Esophagus muscularis mucosa (tissue), 4 donors: ENCODE measurements around the gene CHAT. TPM values are rescaled to one million over a fixed set of nuclear protein-coding genes. Genes with fewer than 3 reads are reported as not detected.

Experiments used
- DNase-seq: peaks from one replicate; pipeline ENCODE4 v3.0.0-alpha.2; 2017; ENCODE audit errors: extremely low spot score
- H3K27ac ChIP-seq, 4 donors: fragments of 200-600 bp; sonication (generic); replicated peaks in 1 of 4; 1 replicate in 3 of 4; 2 replicates in 1 of 4; pipeline ENCODE4 v1.5.1; 2016 to 2019; ENCODE audit warnings: mild to moderate bottlenecking in 1 of 4
- H3K27me3 ChIP-seq, 4 donors: fragments of 200-600 bp; sonication (generic); one replicate each; pipeline versions ENCODE4 v1.5.1 to v1.6.0; 2016 to 2019
- H3K36me3 ChIP-seq, 4 donors: fragments of 200-600 bp; sonication (generic); one replicate each; pipeline ENCODE4 v1.5.1; 2016 to 2019
- H3K4me1 ChIP-seq, 4 donors: fragments of 200-600 bp; sonication (generic); one replicate each; pipeline ENCODE4 v1.5.1; 2016 to 2019
- H3K4me3 ChIP-seq, 4 donors: fragments of 200-600 bp; sonication (generic); 1 replicate in 2 of 4; 2 replicates in 2 of 4; pipeline ENCODE4 v1.5.1; 2016 to 2019; ENCODE audit warnings: mild to moderate bottlenecking in 4 of 4, moderate library complexity in 1 of 4
- H3K9me3 ChIP-seq, 4 donors: fragments of 200-600 bp; sonication (generic); 1 replicate in 3 of 4; 2 replicates in 1 of 4; pipeline ENCODE4 v1.5.1; 2016 to 2019
- EP300 ChIP-seq: sonication (generic); formaldehyde crosslinking; IDR thresholded peaks from one replicate; pipeline ENCODE4 v1.6.1; 2017; ENCODE audit warnings: antibody characterized with exemption
- POLR2A ChIP-seq: fragments of 450-650 bp; IDR thresholded peaks from one replicate; pipeline ENCODE4 v1.6.1; 2017; ENCODE audit warnings: antibody characterized with exemption, moderate library complexity, mild to moderate bottlenecking, low read depth
- POLR2AphosphoS5 ChIP-seq, 2 donors: sonication (generic); formaldehyde crosslinking; IDR thresholded peaks; one replicate each; pipeline ENCODE4 v1.6.1; 2017; ENCODE audit warnings: antibody characterized with exemption in 2 of 2
- WGBS: methylation state at CpG from one replicate; pipeline ENCODE4 v1.1.5; 2018; 5-methylcytosine and 5-hydroxymethylcytosine counted together
- intact Hi-C: fragments of 100-400 bp; cut with DNase I; formaldehyde crosslinking; loops from one replicate; pipeline ENCODE4 v1.15.1; 2023
- total RNA-seq, 4 donors: library from RNA; depleted of rRNA; stranded (reverse); fragments of >200 nt; gene quantifications; one replicate each; pipeline versions ENCODE4 v1.1.0 to v1.2.1, GENCODE V29; 2016
- TF ChIP-seq, protein P1 (sequence below), 3 experiments: fragments of 200-600 bp in 2 of 3; fragments of 450-650 bp in 1 of 3; sonication (generic) in 2 of 3; IDR thresholded peaks; one replicate each; pipeline ENCODE4 v1.5.1; 2017 to 2019; ENCODE audit warnings: antibody characterized with exemption in 3 of 3, mild to moderate bottlenecking in 2 of 3, moderate library complexity in 1 of 3

CHAT gene
- total RNA-seq, 4 donors from 2014 or later = 0.17 TPM; not detected in 3

DNA sequence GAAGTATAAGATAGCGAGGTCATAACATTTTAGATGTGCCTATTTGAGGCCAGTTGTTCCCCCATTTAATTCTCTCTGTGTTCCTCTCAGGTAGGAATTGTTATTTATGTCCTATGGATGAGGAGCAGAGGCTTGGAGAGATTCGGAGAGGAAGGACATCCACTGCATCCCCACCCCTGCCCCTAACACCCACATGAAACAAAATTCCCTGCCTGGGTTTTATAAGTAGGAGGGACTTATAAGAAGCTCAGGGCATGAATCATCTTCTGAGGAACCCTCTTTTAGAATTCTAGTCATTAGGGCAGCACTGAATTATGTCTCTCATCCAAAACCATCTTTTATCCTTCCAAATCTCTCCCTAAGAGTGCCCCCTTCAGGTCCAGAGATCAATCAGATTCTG, 5.0 kb downstream of the CHAT start:
- TF ChIP-seq, protein P1, sequence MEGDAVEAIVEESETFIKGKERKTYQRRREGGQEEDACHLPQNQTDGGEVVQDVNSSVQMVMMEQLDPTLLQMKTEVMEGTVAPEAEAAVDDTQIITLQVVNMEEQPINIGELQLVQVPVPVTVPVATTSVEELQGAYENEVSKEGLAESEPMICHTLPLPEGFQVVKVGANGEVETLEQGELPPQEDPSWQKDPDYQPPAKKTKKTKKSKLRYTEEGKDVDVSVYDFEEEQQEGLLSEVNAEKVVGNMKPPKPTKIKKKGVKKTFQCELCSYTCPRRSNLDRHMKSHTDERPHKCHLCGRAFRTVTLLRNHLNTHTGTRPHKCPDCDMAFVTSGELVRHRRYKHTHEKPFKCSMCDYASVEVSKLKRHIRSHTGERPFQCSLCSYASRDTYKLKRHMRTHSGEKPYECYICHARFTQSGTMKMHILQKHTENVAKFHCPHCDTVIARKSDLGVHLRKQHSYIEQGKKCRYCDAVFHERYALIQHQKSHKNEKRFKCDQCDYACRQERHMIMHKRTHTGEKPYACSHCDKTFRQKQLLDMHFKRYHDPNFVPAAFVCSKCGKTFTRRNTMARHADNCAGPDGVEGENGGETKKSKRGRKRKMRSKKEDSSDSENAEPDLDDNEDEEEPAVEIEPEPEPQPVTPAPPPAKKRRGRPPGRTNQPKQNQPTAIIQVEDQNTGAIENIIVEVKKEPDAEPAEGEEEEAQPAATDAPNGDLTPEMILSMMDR (IDR thresholded peaks at IDR 0.05) = no peak
- no peak for TF ChIP-seq EP300
- H3K27me3 ChIP-seq = peaks cover 0 to 76% (median 5%) of the 10 kb centered on the region in 4 donors
- intact Hi-C loops = no loop called here
- H3K27ac ChIP-seq = no peak overlapping the region
- 55% methylated on average over 2 of the region's 2 CpGs for WGBS
- DNase-seq = no peak
- H3K36me3 ChIP-seq = no peaks in the 10 kb centered on the region
- no peaks in the 10 kb centered on the region for H3K9me3 ChIP-seq
- H3K4me3 ChIP-seq = no peak overlapping the region
- peaks cover 0 to 9% (median 4%) of the 10 kb centered on the region in 4 donors for H3K4me1 ChIP-seq

DNA sequence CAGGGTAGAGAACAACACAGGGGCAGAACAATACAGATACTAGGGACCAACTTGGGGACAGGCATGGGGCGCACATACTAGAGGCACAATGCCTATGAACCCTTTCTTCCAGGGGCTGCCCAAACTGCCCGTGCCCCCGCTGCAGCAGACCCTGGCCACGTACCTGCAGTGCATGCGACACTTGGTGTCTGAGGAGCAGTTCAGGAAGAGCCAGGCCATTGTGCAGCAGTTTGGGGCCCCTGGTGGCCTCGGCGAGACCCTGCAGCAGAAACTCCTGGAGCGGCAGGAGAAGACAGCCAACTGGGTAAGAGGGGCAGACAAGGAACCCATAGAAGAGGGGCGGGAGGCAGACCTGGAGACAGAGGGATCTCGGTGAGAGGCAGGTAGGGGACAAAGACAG, 5.8 kb downstream of the CHAT start:
- Histone ChIP-seq H3K36me3 (no peaks in the 10 kb centered on the region), H3K4me1 (peaks cover 0 to 1% (median 0%) of the 10 kb centered on the region in 4 donors), H3K4me3 (no peak overlapping the region), H3K27ac (no peak overlapping the region), H3K9me3 (no peaks in the 10 kb centered on the region), H3K27me3 (peaks cover 0 to 74% (median 3%) of the 10 kb centered on the region in 4 donors)
- TF ChIP-seq, protein P1 (IDR thresholded peaks at IDR 0.05) = no peak
- TF ChIP-seq EP300 (no peak), POLR2A (no peak), POLR2AphosphoS5 (IDR thresholded peaks at IDR 0.05) (no peak)
- DNase-seq = no peak
- intact Hi-C loops = no loop called here
- WGBS = 59% methylated on average over 10 of the region's 10 CpGs

DNA sequence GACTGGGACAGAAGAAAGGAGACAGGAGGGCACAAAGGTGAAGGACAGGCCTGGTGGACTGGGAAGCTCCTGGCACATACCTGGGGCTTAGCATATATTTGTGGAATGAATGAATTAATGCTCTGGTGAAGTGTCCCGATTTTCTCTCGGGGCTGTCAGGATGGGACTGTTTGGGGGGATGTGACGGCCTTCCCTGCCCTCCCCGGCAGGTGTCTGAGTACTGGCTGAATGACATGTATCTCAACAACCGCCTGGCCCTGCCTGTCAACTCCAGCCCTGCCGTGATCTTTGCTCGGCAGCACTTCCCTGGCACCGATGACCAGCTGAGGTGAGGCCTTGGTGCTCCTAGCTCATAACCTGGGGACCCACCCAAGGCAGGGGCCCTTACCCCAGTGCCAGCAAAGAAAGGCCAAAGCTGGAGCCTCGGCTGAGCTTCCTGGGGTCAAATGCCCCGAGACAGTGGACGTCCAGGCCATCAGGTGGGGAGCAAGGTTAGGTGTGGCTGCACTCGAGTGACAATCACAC, 6.5 kb downstream of the CHAT start:
- TF ChIP-seq POLR2A (no peak), POLR2AphosphoS5 (IDR thresholded peaks at IDR 0.05) (no peak), EP300 (no peak)
- TF ChIP-seq, protein P1 (IDR thresholded peaks at IDR 0.05) = no peak
- H3K27me3 ChIP-seq = peaks cover 0 to 66% (median 3%) of the 10 kb centered on the region in 4 donors
- no peaks in the 10 kb centered on the region for H3K36me3 ChIP-seq
- intact Hi-C loops = no loop called here
- no peaks in the 10 kb centered on the region for H3K9me3 ChIP-seq
- H3K27ac ChIP-seq = no peak overlapping the region
- no peaks in the 10 kb centered on the region for H3K4me1 ChIP-seq
- 78% methylated on average over 8 of the region's 12 CpGs for WGBS
- no peak overlapping the region for H3K4me3 ChIP-seq
- DNase-seq = no peak

DNA sequence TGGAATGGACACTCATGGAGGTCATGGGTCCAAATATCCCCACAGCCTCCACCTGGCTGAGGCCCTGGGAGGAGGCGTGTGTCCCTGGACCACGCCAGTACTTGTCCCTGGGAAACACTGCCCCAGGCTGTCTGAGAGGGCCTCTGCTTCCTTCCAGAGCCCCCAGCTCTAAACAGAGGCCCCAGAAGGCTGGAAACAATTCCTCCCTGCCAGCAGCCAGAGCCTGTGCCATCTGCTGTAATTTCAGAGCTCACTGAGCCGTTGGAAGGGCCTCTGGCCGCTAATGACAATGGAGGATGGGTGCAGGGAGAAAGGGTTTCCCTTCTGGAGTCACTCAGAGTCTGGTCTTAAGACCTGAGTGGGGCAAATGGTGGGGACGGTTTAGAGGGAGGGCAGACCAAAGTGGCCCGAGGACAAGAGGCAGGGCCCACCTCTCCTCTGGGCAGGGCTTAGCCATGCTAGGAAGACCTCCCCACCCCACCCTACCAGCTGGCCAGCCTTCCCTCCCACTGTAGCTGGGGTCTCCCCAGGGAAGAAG, 7.1 kb downstream of the CHAT start:
- Histone ChIP-seq H3K4me3 (no peak overlapping the region), H3K9me3 (no peaks in the 10 kb centered on the region), H3K4me1 (no peaks in the 10 kb centered on the region), H3K27me3 (peaks cover 0 to 61% (median 3%) of the 10 kb centered on the region in 4 donors), H3K36me3 (no peaks in the 10 kb centered on the region), H3K27ac (no peak overlapping the region)
- TF ChIP-seq POLR2AphosphoS5 (IDR thresholded peaks at IDR 0.05) (no peak), POLR2A (no peak), EP300 (no peak)
- TF ChIP-seq, protein P1 (IDR thresholded peaks at IDR 0.05) = no peak
- DNase-seq = no peak
- WGBS = 44% methylated on average over 5 of the region's 6 CpGs
- intact Hi-C loops = no loop called here

DNA sequence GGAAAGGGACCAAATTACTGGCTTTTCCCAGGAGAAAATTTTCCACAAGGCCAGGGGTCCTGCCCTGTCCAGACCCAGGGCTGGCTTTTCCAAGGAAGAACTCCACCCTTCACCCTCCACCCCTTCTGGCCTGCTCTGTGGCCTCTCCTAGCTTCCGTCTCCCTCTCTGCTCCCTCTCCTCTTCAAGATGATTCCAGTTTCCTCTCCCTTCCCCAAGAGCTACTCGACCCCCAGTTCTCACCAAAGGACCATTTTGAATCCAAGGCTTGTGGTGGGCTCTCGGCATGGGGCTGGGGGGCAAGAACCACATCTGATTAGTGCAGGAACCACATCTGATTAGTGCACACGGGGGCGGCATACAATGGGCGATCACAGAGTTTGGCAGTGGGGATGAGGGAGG, 7.7 kb downstream of the CHAT start:
- TF ChIP-seq, protein P1 (IDR thresholded peaks at IDR 0.05) = no peak
- H3K27me3 ChIP-seq = peaks cover 0 to 54% (median 3%) of the 10 kb centered on the region in 4 donors
- intact Hi-C loops = no loop called here
- H3K9me3 ChIP-seq = no peaks in the 10 kb centered on the region
- H3K4me1 ChIP-seq = no peaks in the 10 kb centered on the region
- DNase-seq = no peak
- H3K4me3 ChIP-seq = no peak overlapping the region
- H3K27ac ChIP-seq = no peak overlapping the region
- WGBS = 48% methylated on average over 6 of the region's 6 CpGs
- H3K36me3 ChIP-seq = no peaks in the 10 kb centered on the region
